HFF-Myc (cell line): ENCODE data around the gene BABAM2.
A peak's percentile ranks its signal among the peaks of the same experiment; 100 is the strongest.
"Not testable (repeated sequence)": the region's sequence is repeated elsewhere in the genome, so short reads cannot be mapped to it uniquely, and the experiment has no call there.

Source experiments
- DNase-seq: peaks from one replicate; pipeline ENCODE4 v3.0.0-alpha.2; 2011; ENCODE audit warnings: low read depth; ENCODE audit errors: extremely low read depth
- H3K4me3 ChIP-seq: replicated peaks from 2 replicates; pipeline ENCODE4 v1.5.1; 2011; ENCODE audit warnings: low read depth, mild to moderate bottlenecking, control low read depth, low read length
- TF ChIP-seq, protein P1 (sequence below): IDR thresholded peaks from 2 replicates; pipeline ENCODE4 v1.5.1; 2012; ENCODE audit warnings: mild to moderate bottlenecking, low read depth, low read length, control low read depth; ENCODE audit errors: missing control alignments

The BABAM2 gene

DNA sequence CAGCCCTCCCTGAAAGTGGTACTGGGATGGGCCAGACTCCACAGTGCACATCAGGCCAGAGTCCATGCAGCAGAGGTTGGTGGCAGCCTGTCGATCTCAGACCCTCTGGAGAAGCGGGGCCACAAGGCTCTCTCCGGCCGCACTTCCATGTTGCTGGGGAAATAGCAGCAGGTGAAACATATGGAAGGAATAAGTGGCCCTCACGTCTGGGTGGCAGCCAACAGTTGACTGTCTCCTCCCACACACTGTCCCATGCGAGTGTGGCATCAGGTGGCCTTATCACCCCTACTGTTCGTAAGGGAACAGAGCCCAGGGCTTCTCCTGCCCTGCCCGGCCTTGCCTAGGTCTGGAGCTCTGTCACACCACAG lies 444.0 kb downstream of the BABAM2 start:
- H3K4me3 ChIP-seq = no peak overlapping the region
- TF ChIP-seq, protein P1, sequence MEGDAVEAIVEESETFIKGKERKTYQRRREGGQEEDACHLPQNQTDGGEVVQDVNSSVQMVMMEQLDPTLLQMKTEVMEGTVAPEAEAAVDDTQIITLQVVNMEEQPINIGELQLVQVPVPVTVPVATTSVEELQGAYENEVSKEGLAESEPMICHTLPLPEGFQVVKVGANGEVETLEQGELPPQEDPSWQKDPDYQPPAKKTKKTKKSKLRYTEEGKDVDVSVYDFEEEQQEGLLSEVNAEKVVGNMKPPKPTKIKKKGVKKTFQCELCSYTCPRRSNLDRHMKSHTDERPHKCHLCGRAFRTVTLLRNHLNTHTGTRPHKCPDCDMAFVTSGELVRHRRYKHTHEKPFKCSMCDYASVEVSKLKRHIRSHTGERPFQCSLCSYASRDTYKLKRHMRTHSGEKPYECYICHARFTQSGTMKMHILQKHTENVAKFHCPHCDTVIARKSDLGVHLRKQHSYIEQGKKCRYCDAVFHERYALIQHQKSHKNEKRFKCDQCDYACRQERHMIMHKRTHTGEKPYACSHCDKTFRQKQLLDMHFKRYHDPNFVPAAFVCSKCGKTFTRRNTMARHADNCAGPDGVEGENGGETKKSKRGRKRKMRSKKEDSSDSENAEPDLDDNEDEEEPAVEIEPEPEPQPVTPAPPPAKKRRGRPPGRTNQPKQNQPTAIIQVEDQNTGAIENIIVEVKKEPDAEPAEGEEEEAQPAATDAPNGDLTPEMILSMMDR = no peak
- no peak for DNase-seq

- DNase-seq, H3K4me3 ChIP-seq: not testable (repeated sequence)
Measured at GRCh38 chr2:28335265-28335664, 444.7 kb downstream of the BABAM2 start.

DNA sequence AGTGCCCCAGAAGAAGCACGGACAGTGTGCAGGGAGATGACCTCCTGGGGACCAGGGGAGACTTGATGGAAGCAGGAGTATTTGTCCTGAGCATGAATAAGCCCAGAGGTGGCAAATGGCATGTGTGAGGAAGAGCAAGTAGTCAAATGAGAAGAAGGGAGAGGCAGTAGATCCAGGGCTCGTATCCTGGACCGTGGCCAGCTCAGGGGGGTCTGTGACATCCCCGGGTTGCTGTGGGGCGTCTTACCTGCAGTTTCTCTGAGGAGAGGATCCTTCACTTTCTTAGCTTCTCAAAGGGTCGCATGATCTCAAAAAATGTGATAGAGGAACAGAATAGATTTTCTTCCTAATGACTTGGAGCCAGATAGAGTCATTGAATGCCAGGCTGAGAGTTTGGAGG lies 445.1 kb downstream of the BABAM2 start:
- TF ChIP-seq, protein P1 = no peak
- no peak for DNase-seq

GRCh38 chr2:28336264-28336980 lies 445.9 kb downstream of the BABAM2 start:
- TF ChIP-seq, protein P1 = no peak
- DNase-seq = no peak

More for the DNA sequence above, 445.1 kb downstream of the BABAM2 start:
- no peak overlapping the region for H3K4me3 ChIP-seq

GRCh38 chr2:28336982-28337627 lies 446.6 kb downstream of the BABAM2 start:
- no peak overlapping the region for H3K4me3 ChIP-seq
- no peak for DNase-seq
- TF ChIP-seq, protein P1 = no peak

More at GRCh38 chr2:28336264-28336980, 445.9 kb downstream of the BABAM2 start:
- no peak overlapping the region for H3K4me3 ChIP-seq

GRCh38 chr2:28338046-28338817 lies 447.7 kb downstream of the BABAM2 start:
- H3K4me3 ChIP-seq = no peak overlapping the region
- DNase-seq = peak; percentile 59
- TF ChIP-seq, protein P1 = no peak

DNA sequence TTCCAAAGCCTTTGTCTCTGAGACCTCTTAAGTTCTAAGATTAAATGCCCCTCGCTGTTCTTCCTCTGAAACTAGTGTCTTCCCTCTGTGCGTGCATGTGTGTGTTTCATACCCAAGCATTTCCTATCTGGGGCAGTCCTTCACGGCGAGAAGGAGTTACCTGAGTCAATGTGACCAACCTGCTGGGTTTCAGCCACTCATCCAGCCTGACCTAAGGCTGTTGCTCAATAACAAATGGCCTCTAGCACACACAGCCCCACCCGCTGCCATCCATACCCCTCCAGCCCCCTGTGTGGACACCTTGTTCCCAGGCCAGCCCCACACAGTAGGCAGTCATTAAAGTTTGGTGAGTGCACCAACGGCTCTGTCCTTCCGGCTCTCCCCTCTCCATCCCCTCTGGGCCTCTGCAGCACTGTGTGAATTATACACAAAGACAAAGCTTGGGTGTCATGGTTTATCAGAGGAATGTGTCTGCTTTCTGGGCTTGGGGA lies 448.3 kb downstream of the BABAM2 start:
- H3K4me3 ChIP-seq = no peak overlapping the region
- no peak for DNase-seq
- TF ChIP-seq, protein P1 = no peak
